ENCODE results near the gene MCRIP1.

DNA sequence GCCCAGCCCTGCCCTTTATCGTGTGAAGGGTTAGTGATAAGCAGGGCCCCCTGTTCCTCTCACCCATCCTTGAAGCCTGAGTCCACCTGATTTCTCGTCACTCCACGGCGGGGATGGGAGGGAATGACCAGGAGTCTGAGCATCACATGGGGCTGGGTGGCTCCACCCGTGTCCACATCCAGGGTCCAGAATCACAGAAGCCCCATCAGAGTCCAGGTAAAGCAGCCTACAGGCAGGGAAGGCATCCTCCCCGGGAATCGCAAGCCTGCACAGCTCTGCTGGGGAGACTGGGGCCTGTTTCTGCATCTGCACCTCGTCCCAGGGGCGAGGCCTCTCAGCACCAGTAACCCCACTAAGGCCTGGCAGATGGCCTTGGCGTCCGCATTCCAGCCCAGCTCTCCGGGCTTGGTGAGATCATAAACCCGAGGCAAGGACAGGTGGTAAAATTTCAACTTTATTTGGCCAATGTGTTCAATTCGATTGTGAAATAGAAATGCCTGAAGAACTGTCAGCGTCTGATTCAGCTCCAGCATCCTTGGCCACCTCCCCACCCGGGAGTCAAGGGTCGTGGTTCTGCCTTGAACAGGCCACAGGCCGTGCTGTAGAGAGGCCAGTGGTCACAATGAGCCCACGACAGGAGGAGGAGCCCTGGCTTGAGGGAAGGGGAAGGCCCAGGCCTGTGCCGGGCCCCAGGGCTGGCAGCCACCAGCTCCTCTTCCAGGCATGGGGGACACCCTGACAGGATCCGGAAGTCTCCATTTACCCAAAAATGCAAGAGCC lies 9.8 kb upstream of the MCRIP1 start:
- TF ChIP-seq, protein P1, sequence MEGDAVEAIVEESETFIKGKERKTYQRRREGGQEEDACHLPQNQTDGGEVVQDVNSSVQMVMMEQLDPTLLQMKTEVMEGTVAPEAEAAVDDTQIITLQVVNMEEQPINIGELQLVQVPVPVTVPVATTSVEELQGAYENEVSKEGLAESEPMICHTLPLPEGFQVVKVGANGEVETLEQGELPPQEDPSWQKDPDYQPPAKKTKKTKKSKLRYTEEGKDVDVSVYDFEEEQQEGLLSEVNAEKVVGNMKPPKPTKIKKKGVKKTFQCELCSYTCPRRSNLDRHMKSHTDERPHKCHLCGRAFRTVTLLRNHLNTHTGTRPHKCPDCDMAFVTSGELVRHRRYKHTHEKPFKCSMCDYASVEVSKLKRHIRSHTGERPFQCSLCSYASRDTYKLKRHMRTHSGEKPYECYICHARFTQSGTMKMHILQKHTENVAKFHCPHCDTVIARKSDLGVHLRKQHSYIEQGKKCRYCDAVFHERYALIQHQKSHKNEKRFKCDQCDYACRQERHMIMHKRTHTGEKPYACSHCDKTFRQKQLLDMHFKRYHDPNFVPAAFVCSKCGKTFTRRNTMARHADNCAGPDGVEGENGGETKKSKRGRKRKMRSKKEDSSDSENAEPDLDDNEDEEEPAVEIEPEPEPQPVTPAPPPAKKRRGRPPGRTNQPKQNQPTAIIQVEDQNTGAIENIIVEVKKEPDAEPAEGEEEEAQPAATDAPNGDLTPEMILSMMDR (IDR thresholded peaks at IDR 0.05), result no peak
- no peak for TF ChIP-seq EZH2 (IDR thresholded peaks at IDR 0.05; ENCODE audit: borderline replicate concordance, insufficient read depth, low read depth, low read length, poor library complexity, severe bottlenecking)

Measured in B cell (primary cell).